Epidermal melanocyte (primary cell): ENCODE data around the gene SPATA4.
A peak's percentile ranks its signal among the peaks of the same experiment; 100 is the strongest.
"Not testable (repeated sequence)": the region's sequence is repeated elsewhere in the genome, so short reads cannot be mapped to it uniquely, and the experiment has no call there.

ENCODE experiments used
- DNase-seq: peaks from one replicate; pipeline ENCODE4 v3.0.0; 2011; ENCODE audit warnings: low spot score; ENCODE audit not compliant: insufficient read length

Gene SPATA4

DNA sequence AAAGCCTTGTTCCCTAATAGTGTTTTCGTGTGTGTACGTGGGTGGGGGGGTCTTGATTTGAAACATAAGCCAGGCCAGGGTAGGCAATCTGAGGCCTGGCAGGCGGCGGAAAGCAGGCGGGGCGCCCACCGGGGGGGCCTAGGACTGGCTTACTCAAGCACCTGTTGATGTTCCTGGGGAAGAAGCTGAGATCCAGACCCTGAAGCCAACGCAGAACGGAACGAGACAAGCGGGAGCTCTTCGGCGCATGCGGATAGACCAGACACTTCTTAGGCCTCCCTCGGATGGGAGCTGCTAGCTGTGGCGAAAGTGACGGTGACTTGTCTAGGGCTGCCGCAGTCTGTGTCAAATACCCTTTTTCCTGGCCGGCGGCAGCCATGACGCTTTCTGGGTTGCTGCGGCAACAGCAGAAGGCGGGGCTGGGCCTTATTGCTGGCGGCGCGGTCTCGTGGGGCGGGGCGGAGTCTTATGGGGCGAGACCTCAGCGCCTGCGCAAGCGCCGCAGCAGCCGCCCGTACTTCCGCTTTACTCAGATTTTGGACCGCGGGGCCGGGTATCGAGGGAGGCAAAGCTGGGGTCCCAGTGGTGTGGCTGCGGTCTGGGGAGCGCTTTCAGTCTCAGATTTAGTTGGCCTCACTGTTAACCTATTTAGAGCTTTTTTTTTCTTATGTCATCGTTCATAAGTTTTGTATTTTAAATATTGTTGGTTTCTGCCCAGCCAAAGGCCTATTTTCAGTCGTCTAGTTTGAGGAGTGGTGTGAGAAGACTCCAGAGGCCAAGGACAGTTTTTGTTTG lies at the start of gene SPATA4:
Gene SPATA4, minus strand, starts transcription at position 402 of the 795 bp plus-strand sequence. Its CDS starts 23 bp downstream, at position 379.
- DNase-seq = peak; percentile 79

- no peak for DNase-seq
Measured at GRCh38 chr4:176242764-176243347, 47.5 kb upstream of the SPATA4 start.

DNA sequence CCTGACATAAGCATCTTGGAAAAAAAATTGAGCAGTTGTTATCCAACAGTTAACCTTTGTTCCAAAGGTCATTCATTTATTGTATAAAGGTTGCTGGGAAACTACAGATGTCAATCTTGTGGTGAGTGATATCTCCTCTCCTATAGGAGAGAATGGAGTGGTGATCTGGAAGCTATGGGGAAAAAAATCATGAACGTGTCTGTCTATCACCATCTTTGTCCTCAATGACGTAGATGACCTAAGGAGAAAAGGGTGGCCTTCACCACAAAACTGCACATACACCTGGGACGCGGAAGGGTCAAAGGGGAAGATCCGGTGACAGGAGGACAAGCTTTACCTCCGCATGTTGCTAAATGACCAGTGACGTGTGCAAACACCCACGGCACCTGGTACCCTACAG lies 46.3 kb upstream of the SPATA4 start:
- DNase-seq = no peak

GRCh38 chr4:176238826-176239225 lies 43.4 kb upstream of the SPATA4 start:
- DNase-seq = no peak

DNA sequence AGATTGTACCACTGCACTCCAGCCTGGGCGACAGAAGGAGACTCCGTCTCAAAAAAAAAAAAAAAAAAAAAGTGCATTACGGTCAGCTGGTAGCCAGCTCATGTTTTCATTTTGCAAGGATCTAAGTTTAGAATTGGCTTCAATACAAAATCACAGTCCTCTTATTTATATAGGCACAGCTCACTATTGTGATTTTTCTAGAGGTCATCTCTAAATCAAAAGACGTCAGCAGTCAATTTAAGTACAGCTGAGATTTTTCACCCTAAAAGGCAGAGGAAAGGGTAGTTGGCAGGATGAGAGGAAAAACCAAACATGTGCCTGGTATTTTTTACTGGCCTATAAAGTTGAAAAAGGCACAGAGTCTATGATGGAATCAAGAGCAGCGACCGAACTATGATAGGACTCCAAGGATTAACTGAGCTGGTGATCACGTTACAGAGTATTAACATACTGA lies 42.8 kb upstream of the SPATA4 start:
- DNase-seq = no peak

GRCh38 chr4:176236946-176237345 lies 41.6 kb upstream of the SPATA4 start:
- no peak for DNase-seq

DNA sequence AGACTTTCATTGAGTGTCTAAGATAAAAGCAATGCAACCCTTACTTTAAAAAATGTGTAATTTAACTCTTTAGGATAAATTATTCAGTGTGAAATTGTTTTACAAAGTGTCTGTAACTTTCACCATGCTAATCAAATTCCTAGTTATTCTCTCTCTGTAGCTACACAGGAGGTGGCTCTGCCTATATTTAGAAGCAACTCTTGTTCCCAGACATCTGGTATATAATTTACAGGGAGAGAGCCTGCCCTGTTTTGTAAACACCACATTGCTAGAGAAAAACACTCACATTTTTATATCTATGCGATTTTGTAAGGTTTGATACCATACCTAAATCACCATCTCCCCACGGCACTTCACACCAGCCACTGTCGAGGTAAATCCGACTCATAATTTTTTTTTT lies 35.5 kb upstream of the SPATA4 start:
- no peak for DNase-seq

DNA sequence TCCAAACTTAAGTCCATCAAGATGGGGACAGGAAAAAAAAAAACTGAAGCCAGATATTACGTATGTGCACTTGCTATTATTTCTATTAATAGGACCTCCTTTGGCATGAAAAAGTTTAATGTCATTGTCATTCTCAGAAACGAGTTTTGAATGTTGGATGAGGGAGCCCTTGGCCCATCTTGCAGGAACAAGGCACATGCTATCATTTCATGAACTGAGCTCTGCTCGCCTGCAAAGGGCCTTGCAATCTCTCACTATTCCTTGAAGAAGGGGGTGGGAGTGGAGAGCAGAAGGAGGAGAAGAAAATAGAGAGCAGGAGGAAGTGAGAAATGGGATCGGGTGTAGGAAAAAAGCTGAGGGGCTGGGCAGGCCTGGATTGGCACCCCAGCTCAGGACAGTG lies 34.3 kb upstream of the SPATA4 start:
- DNase-seq = no peak

DNA sequence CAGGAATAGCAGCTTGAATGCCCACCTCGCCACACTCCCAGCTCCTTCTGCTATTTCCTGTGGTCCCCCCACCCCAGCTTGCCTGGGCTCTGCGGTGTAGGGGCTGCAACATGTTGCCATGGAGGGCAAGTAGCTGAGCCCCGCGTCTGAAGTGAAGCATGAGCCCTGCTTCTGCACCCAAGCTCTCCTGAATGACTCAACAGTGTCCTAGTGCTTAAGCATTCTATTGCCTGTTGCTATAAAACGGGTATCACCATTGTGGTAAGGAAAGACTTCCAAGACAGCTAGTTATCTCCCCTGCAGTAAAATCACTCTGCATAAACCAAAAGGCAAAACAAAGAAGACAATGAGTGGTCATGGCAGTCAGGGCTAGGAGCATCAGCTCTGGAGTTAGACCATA lies 31.4 kb upstream of the SPATA4 start:
- no peak for DNase-seq

- no peak for DNase-seq
Measured at GRCh38 chr4:176223561-176223960, 28.2 kb upstream of the SPATA4 start.

DNA sequence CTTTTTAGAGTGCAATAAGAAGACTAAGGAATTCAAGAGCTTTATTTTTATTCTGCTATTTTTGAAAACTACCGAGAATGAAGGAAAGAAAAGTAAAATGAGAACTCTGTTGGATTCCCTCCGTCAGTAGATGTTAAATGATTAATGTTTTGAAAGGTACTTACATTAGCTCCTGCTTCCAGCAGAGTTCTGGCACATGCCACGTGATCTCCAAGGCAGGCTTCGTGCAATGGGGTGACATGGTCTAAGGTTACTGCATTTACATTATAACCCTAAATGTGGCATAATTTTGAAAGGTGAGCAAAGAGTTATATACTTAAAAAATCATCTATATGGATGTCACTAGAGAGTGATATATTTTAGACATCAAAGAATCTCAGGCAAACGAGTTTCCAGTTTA lies 26.8 kb upstream of the SPATA4 start:
- DNase-seq = no peak

DNA sequence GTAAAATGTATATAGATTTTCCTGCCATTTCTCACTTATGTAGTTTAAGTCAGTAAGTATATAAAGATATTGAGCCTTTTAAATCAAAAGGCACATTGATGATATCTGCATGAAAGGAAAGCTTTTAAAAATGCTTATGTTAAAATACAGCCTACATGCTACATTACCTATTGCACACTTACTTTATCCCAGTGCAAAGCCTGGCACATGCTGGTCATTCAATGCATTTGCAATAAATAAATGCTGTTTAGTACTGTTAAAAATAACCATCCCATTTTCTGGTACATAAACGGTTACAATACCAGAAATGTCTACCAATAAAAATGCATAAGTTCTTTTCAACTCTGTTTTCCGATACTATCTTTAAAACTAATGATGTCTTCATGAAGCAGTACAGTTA lies 22.1 kb upstream of the SPATA4 start:
- DNase-seq = no peak

- not testable (repeated sequence) for DNase-seq
Measured at GRCh38 chr4:176212351-176212750, 17.0 kb upstream of the SPATA4 start.

DNA sequence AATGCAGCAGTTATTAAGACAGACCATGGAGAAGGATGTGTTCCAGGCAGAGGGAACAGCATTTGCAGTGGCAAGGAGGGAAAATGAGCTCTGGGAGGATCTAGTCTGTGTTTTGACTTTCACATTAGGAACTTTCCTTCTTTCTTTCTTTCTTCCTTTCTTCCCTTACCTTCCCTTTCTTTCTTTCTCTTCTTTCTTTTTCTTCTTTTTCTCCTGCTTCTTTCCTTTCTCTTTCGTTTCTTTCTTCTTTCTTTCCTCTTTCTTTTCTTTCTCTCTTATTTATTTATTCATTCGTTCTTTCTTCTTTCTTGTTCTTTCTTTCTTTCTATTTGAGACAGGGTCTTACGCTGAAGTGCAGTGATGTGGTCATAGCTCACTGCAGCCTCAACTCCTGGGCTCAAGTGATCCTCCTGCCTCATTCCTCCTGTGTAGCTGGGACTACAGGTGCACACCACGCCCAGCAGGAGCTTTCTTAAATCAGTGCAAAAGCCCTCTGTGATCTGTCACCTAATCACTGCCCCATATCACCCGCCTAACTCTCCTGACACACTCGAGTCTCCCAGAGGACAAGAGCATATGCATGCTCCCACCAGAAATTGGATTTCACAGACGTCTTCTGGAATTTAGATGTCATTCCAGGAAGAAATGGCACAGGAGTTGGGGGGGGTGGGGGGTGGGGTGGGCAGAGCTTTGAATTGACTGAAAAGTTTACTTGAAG lies 15.4 kb upstream of the SPATA4 start:
- DNase-seq = no peak

GRCh38 chr4:176210101-176210500 lies 14.7 kb upstream of the SPATA4 start:
- no peak for DNase-seq

DNA sequence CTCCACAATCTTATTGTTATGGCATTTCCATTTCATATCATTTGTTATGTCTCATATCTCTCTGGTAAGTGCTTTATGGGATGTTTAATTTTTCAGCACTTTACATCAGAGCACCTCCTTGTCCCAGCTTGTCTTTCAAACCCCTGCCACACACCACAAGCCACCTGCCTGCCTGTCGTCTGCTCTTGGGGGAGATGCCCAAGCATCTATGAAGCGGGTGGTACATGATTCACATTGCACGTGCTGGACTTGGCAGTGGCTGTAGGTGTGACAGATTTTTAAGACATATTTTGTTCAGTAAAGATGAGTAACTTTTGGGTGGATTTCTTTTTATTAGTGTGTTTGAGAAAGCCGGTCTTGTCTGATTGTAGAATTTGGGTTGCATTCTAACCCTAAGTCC lies 14.2 kb upstream of the SPATA4 start:
- no peak for DNase-seq

- no peak for DNase-seq
Measured at GRCh38 chr4:176207839-176208238, 12.5 kb upstream of the SPATA4 start.

- no peak for DNase-seq
Measured at GRCh38 chr4:176205299-176205698, 9.9 kb upstream of the SPATA4 start.

- no peak for DNase-seq
Measured at GRCh38 chr4:176198316-176198903, 3.0 kb upstream of the SPATA4 start.

GRCh38 chr4:176193938-176194337 lies 1.4 kb downstream of the SPATA4 start:
- no peak for DNase-seq

GRCh38 chr4:176193126-176193525 lies 2.3 kb downstream of the SPATA4 start:
- no peak for DNase-seq

- DNase-seq = no peak
Measured at GRCh38 chr4:176191974-176192373, 3.4 kb downstream of the SPATA4 start.
